ENCODE measurements around the gene SNAP91.

The SNAP91 gene

GRCh38 chr6:83546636-83547035, 162.3 kb downstream of the SNAP91 start:
- no peak for DNase-seq (ENCODE audit: extremely low read depth, low read depth)
- no peak for TF ChIP-seq CTCF (IDR thresholded peaks at IDR 0.05; ENCODE audit: low read depth, low read length)

GRCh38 chr6:83539678-83540077, 169.2 kb downstream of the SNAP91 start:
- TF ChIP-seq CTCF (IDR thresholded peaks at IDR 0.05; ENCODE audit: low read depth, low read length): no peak
- no peak for DNase-seq (ENCODE audit: extremely low read depth, low read depth)

- no peak for DNase-seq (ENCODE audit: extremely low read depth, low read depth)
- TF ChIP-seq CTCF (IDR thresholded peaks at IDR 0.05; ENCODE audit: low read depth, low read length): no peak
Measured at GRCh38 chr6:83536647-83537589, 172.0 kb downstream of the SNAP91 start.

- peak; percentile 83 for TF ChIP-seq CTCF (IDR thresholded peaks at IDR 0.05; ENCODE audit: low read depth, low read length)
- DNase-seq (ENCODE audit: extremely low read depth, low read depth): peak; percentile 22
Measured at GRCh38 chr6:83536034-83536646, 172.8 kb downstream of the SNAP91 start.

- no peak for DNase-seq (ENCODE audit: extremely low read depth, low read depth)
- TF ChIP-seq CTCF (IDR thresholded peaks at IDR 0.05; ENCODE audit: low read depth, low read length): peak; percentile 51
Measured at GRCh38 chr6:83518816-83519480, 190.0 kb downstream of the SNAP91 start.

- no peak for TF ChIP-seq CTCF (IDR thresholded peaks at IDR 0.05; ENCODE audit: low read depth, low read length)
Measured at GRCh38 chr6:83517500-83517899, 191.4 kb downstream of the SNAP91 start.

More at GRCh38 chr6:83517500-83517899, 191.4 kb downstream of the SNAP91 start:
- no peak for DNase-seq (ENCODE audit: extremely low read depth, low read depth)
